Mesendoderm (in vitro differentiated cells): ENCODE measurements around the gene CARD9.

Source experiments
- DNase-seq: peaks from one replicate; pipeline ENCODE4 v3.0.0; 2013
- H2AK5ac ChIP-seq: 2 replicates; pipeline ENCODE4 v1.6.1; 2013; ENCODE audit warnings: low read length, inconsistent platforms
- H2BK120ac ChIP-seq: 2 replicates; pipeline ENCODE4 v1.6.1; 2013; ENCODE audit warnings: low read depth, mild to moderate bottlenecking, low read length, moderate library complexity, mixed read lengths
- H2BK15ac ChIP-seq: replicated peaks from 2 replicates; pipeline ENCODE4 v1.6.1; 2013; ENCODE audit warnings: low read depth, mild to moderate bottlenecking, moderate library complexity
- H2BK5ac ChIP-seq: 2 replicates; pipeline ENCODE4 v1.6.1; 2013; ENCODE audit warnings: low read length, inconsistent platforms
- H3K18ac ChIP-seq: 2 replicates; pipeline ENCODE4 v1.6.1; 2013; ENCODE audit warnings: mild to moderate bottlenecking, low read length, mixed read lengths
- H3K23ac ChIP-seq: one replicate; pipeline ENCODE4 v1.6.1; 2013; ENCODE audit warnings: low read length
- H3K27ac ChIP-seq: 2 replicates; pipeline ENCODE4 v1.5.1; 2013; ENCODE audit warnings: low read depth, mild to moderate bottlenecking, inconsistent platforms, low read length, moderate library complexity
- H3K27me3 ChIP-seq: 2 replicates; pipeline ENCODE4 v1.6.1; 2013; ENCODE audit warnings: low read length, control low read depth, mild to moderate bottlenecking, inconsistent platforms; ENCODE audit not compliant: insufficient read depth, poor library complexity
- H3K36me3 ChIP-seq: 2 replicates; pipeline ENCODE4 v1.6.1; 2013; ENCODE audit warnings: low read length, inconsistent platforms; ENCODE audit not compliant: control insufficient read depth, insufficient read depth
- H3K4ac ChIP-seq: one replicate; pipeline ENCODE4 v1.6.1; 2013; ENCODE audit warnings: low read depth, mild to moderate bottlenecking, low read length, moderate library complexity
- H3K4me1 ChIP-seq: 2 replicates; pipeline ENCODE4 v1.6.1; 2013; ENCODE audit warnings: low read depth, low read length, inconsistent platforms; ENCODE audit not compliant: control insufficient read depth
- H3K4me2 ChIP-seq: 2 replicates; pipeline ENCODE4 v1.6.1; 2013; ENCODE audit warnings: low read length
- H3K4me3 ChIP-seq: 2 replicates; pipeline ENCODE4 v1.5.1; 2013; ENCODE audit warnings: mild to moderate bottlenecking, low read length
- H3K56ac ChIP-seq: one replicate; pipeline ENCODE4 v1.6.1; 2013; ENCODE audit warnings: low read length
- H3K79me1 ChIP-seq: 2 replicates; pipeline ENCODE4 v1.6.1; 2013; ENCODE audit warnings: low read length, inconsistent platforms
- H3K79me2 ChIP-seq: 2 replicates; pipeline ENCODE4 v1.6.1; 2013; ENCODE audit warnings: mild to moderate bottlenecking, low read length; ENCODE audit not compliant: control insufficient read depth, insufficient read depth
- H3K9ac ChIP-seq: 2 replicates; pipeline ENCODE4 v1.6.1; 2013; ENCODE audit warnings: low read length, inconsistent platforms
- H4K5ac ChIP-seq: one replicate; pipeline ENCODE4 v1.6.1; 2013; ENCODE audit warnings: low read length
- H4K8ac ChIP-seq: one replicate; pipeline ENCODE4 v1.6.1; 2013; ENCODE audit warnings: low read depth, mild to moderate bottlenecking, control low read depth, low read length, moderate library complexity
- WGBS: extraction: QIAGEN DNeasy Blood & Tissue Kit; methylation state at CpG from one replicate; pipeline ENCODE4 v1.1.7; 2013; ENCODE audit warnings: low lambda C conversion rate, missing lambda C conversion rate; ENCODE audit not compliant: insufficient coverage; ENCODE audit errors: extremely low coverage; 5-methylcytosine and 5-hydroxymethylcytosine counted together

CARD9 gene

GRCh38 chr9:136316896-136317676 is 56.4 kb downstream of the CARD9 start:
- H3K4me1 ChIP-seq = no peaks in the 10 kb centered on the region
- H3K36me3 ChIP-seq = no peaks in the 10 kb centered on the region
- H3K4me3 ChIP-seq = no peak overlapping the region
- WGBS = no CpG with 5 or more reads among the region's 13 CpGs
- no peak overlapping the region for H3K18ac ChIP-seq
- no peak overlapping the region for H3K23ac ChIP-seq
- no peaks in the 10 kb centered on the region for H3K79me2 ChIP-seq
- H3K4me2 ChIP-seq = no peak overlapping the region
- H3K56ac ChIP-seq = no peak overlapping the region
- no peak overlapping the region for H2BK15ac ChIP-seq
- no peak overlapping the region for H2BK120ac ChIP-seq
- H3K27me3 ChIP-seq = no peaks in the 10 kb centered on the region
- DNase-seq = no peak
- no peak overlapping the region for H3K4ac ChIP-seq
- no peak overlapping the region for H4K8ac ChIP-seq
- no peaks in the 10 kb centered on the region for H3K79me1 ChIP-seq
- no peak overlapping the region for H3K9ac ChIP-seq
- H3K27ac ChIP-seq = no peak overlapping the region
- H4K5ac ChIP-seq = no peak overlapping the region
- no peak overlapping the region for H2BK5ac ChIP-seq
- no peak overlapping the region for H2AK5ac ChIP-seq

GRCh38 chr9:136316271-136316751 is 57.2 kb downstream of the CARD9 start:
- no peak overlapping the region for H2BK5ac ChIP-seq
- H3K4me3 ChIP-seq = no peak overlapping the region
- no peak overlapping the region for H3K18ac ChIP-seq
- H3K27me3 ChIP-seq = no peaks in the 10 kb centered on the region
- H4K8ac ChIP-seq = no peak overlapping the region
- H4K5ac ChIP-seq = no peak overlapping the region
- no peaks in the 10 kb centered on the region for H3K4me1 ChIP-seq
- H3K9ac ChIP-seq = no peak overlapping the region
- no CpG with 5 or more reads among the region's 23 CpGs for WGBS
- DNase-seq = no peak
- no peak overlapping the region for H3K4ac ChIP-seq
- no peak overlapping the region for H3K23ac ChIP-seq
- no peaks in the 10 kb centered on the region for H3K36me3 ChIP-seq
- H3K79me1 ChIP-seq = no peaks in the 10 kb centered on the region
- no peak overlapping the region for H3K4me2 ChIP-seq
- H2AK5ac ChIP-seq = no peak overlapping the region
- no peak overlapping the region for H2BK120ac ChIP-seq
- no peak overlapping the region for H2BK15ac ChIP-seq
- H3K27ac ChIP-seq = no peak overlapping the region
- H3K79me2 ChIP-seq = no peaks in the 10 kb centered on the region
- H3K56ac ChIP-seq = no peak overlapping the region

DNA sequence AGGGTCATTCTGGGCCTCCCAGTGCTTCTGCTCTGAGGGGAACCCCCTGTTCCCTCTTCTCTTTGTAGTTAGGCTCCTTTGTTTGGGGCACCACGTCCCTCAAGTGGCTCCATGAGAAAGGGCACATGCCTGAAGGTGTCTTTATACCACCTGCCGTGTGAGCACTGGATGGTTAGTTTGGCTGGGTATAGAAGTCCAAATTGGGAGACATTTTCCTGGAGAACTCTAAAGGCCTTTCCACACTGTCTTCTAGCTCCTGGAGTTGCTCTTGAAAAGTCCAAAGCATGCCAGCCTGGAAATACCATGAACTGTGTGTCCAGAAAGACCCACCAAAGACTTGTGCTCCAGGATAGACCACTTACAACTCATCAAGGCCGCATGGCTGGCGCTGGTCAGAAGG is 58.5 kb downstream of the CARD9 start:
- no peak overlapping the region for H3K56ac ChIP-seq
- no peaks in the 10 kb centered on the region for H3K79me2 ChIP-seq
- H3K4me2 ChIP-seq = no peak overlapping the region
- no peak overlapping the region for H4K5ac ChIP-seq
- H2BK5ac ChIP-seq = no peak overlapping the region
- H3K36me3 ChIP-seq = no peaks in the 10 kb centered on the region
- H3K79me1 ChIP-seq = no peaks in the 10 kb centered on the region
- no peak overlapping the region for H3K27ac ChIP-seq
- no peaks in the 10 kb centered on the region for H3K4me1 ChIP-seq
- H2AK5ac ChIP-seq = no peak overlapping the region
- H3K27me3 ChIP-seq = no peaks in the 10 kb centered on the region
- H4K8ac ChIP-seq = no peak overlapping the region
- H2BK120ac ChIP-seq = no peak overlapping the region
- no CpG with 5 or more reads among the region's 4 CpGs for WGBS
- H3K18ac ChIP-seq = no peak overlapping the region
- no peak overlapping the region for H3K4me3 ChIP-seq
- no peak overlapping the region for H3K4ac ChIP-seq
- no peak overlapping the region for H2BK15ac ChIP-seq
- no peak overlapping the region for H3K9ac ChIP-seq
- no peak overlapping the region for H3K23ac ChIP-seq
- no peak for DNase-seq

DNA sequence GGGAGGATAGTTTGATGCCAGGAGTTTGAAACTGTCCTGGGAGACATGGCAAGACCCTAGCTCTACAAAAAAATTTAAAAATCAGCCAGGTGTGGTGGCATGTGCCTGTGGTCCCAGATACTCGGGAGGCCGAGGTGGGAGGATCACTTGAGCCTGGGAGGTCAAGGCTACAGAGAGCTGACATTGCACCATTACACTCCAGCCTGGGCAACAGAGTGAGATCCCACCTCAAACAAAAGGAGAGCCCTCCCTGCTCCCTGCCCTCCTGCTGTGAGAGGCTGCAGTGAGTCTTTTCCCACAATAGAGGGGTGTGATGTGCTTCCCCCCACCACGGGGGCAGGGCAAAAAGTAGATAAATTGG is 59.4 kb downstream of the CARD9 start:
- Histone ChIP-seq H3K27me3 (no peaks in the 10 kb centered on the region), H2BK5ac (no peak overlapping the region), H3K56ac (no peak overlapping the region), H3K79me1 (no peaks in the 10 kb centered on the region), H3K27ac (no peak overlapping the region), H4K8ac (no peak overlapping the region), H4K5ac (no peak overlapping the region), H3K18ac (no peak overlapping the region), H3K23ac (no peak overlapping the region), H3K36me3 (no peaks in the 10 kb centered on the region), H3K4me2 (no peak overlapping the region), H3K4me3 (no peak overlapping the region), H3K4ac (no peak overlapping the region), H3K4me1 (no peaks in the 10 kb centered on the region), H3K79me2 (no peaks in the 10 kb centered on the region), H2BK15ac (no peak overlapping the region), H2AK5ac (no peak overlapping the region), H3K9ac (no peak overlapping the region), H2BK120ac (no peak overlapping the region)
- no CpG with 5 or more reads among the region's 3 CpGs for WGBS
- DNase-seq = no peak
